Vagina (tissue), 2 donors: ENCODE results near the gene WIPF2. TPM values are rescaled to one million over a fixed set of nuclear protein-coding genes. Genes with fewer than 3 reads are reported as not detected.
"Not testable (repeated sequence)": the region's sequence is repeated elsewhere in the genome, so short reads cannot be mapped to it uniquely, and the experiment has no call there.

Experiments used
- DNase-seq, 2 donors: peaks; one replicate each; pipeline ENCODE4 v3.0.0-alpha.2; 2017; ENCODE audit errors: extremely low spot score in 2 of 2
- H3K27ac ChIP-seq: fragments of 200-600 bp; sonication (generic); one replicate; pipeline ENCODE4 v1.5.1; 2019
- H3K27me3 ChIP-seq: fragments of 200-600 bp; sonication (generic); one replicate; pipeline ENCODE4 v1.5.1; 2019
- H3K36me3 ChIP-seq, 2 donors: fragments of 200-600 bp; sonication (generic); one replicate each; pipeline ENCODE4 v1.5.1; 2017 to 2019
- H3K4me1 ChIP-seq: fragments of 200-600 bp; sonication (generic); one replicate; pipeline ENCODE4 v1.5.1; 2019
- H3K4me3 ChIP-seq, 2 donors: fragments of 200-600 bp; sonication (generic); 1 replicate in 1 of 2; 2 replicates in 1 of 2; pipeline ENCODE4 v1.5.1; 2016 to 2019
- H3K9me3 ChIP-seq: fragments of 200-600 bp; sonication (generic); one replicate; pipeline ENCODE4 v1.5.1; 2019
- POLR2A ChIP-seq, 2 donors: fragments of 450-650 bp; IDR thresholded peaks; one replicate each; pipeline ENCODE4 v1.6.1; 2017; ENCODE audit warnings: antibody characterized with exemption in 2 of 2, mild to moderate bottlenecking in 2 of 2, moderate library complexity in 2 of 2
- POLR2AphosphoS5 ChIP-seq, 2 donors: sonication (generic); formaldehyde crosslinking; IDR thresholded peaks; one replicate each; pipeline ENCODE4 v1.9.0; 2017; ENCODE audit warnings: antibody characterized with exemption in 2 of 2, mild to moderate bottlenecking in 2 of 2, low read depth in 1 of 2; ENCODE audit not compliant: insufficient read depth in 1 of 2
- intact Hi-C: fragments of 100-400 bp; cut with DNase I; formaldehyde crosslinking; loops from one replicate; pipeline ENCODE4 v1.15.1; 2023
- total RNA-seq: library from RNA; depleted of rRNA; stranded (reverse); fragments of >200 nt; gene quantifications from one replicate; pipeline ENCODE4 v1.2.3, GENCODE V29; 2016
- TF ChIP-seq, protein P1 (sequence below), 3 experiments: fragments of 450-650 bp in 2 of 3; fragments of 200-600 bp in 1 of 3; sonication (generic) in 1 of 3; IDR thresholded peaks; one replicate each; pipeline ENCODE4 v1.5.1; 2017 to 2019; ENCODE audit warnings: antibody characterized with exemption in 3 of 3, mild to moderate bottlenecking in 2 of 3, moderate library complexity in 2 of 3

Gene WIPF2
- total RNA-seq, 1 donor from 2014 or later: 10.6 TPM

DNA sequence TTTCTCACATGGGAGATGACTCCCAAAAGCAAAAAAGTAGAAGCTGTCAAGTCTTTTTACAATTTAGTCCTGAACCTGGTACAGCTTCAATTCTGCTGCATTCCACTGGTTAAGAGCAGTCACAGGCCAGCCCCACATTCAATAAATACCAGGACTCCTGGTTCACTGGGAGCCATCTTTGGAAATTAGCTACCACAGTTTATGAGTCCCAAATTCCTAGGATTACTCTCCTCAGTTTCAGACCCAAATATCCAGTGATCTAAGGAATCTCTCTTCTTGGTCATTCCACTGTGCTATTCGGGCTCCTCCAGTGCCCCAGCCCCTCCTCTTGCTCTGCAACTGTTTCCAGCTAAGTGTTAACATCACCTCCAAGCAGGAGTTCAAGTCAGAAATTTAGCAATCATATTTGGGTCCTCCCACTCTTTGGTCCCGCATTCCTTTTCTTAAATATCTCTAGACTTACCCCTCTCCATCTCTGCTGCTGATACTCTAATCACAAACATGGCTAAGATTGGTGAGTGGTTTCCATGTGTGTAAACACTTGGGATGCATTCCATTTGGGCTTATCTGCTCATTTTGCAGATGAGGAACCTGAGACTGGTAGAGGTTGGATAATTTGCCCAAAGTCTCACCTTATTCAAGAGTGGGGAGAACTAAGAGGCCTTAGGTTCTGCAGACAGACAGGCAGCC, 9.6 kb upstream of the WIPF2 start:
- DNase-seq: no peak
- Histone ChIP-seq H3K27me3 (no peaks in the 10 kb centered on the region), H3K4me3 (no peak overlapping the region), H3K36me3 (no peaks in the 10 kb centered on the region), H3K4me1 (no peaks in the 10 kb centered on the region), H3K9me3 (no peaks in the 10 kb centered on the region), H3K27ac (no peak overlapping the region)
- TF ChIP-seq POLR2AphosphoS5 (IDR thresholded peaks at IDR 0.05; ENCODE audit: insufficient read depth in 1 of 2, low read depth in 1 of 2) (no peak), POLR2A (IDR thresholded peaks at IDR 0.05) (no peak)
- TF ChIP-seq, protein P1, sequence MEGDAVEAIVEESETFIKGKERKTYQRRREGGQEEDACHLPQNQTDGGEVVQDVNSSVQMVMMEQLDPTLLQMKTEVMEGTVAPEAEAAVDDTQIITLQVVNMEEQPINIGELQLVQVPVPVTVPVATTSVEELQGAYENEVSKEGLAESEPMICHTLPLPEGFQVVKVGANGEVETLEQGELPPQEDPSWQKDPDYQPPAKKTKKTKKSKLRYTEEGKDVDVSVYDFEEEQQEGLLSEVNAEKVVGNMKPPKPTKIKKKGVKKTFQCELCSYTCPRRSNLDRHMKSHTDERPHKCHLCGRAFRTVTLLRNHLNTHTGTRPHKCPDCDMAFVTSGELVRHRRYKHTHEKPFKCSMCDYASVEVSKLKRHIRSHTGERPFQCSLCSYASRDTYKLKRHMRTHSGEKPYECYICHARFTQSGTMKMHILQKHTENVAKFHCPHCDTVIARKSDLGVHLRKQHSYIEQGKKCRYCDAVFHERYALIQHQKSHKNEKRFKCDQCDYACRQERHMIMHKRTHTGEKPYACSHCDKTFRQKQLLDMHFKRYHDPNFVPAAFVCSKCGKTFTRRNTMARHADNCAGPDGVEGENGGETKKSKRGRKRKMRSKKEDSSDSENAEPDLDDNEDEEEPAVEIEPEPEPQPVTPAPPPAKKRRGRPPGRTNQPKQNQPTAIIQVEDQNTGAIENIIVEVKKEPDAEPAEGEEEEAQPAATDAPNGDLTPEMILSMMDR (IDR thresholded peaks at IDR 0.05): no peak
- intact Hi-C loops: no loop called here

DNA sequence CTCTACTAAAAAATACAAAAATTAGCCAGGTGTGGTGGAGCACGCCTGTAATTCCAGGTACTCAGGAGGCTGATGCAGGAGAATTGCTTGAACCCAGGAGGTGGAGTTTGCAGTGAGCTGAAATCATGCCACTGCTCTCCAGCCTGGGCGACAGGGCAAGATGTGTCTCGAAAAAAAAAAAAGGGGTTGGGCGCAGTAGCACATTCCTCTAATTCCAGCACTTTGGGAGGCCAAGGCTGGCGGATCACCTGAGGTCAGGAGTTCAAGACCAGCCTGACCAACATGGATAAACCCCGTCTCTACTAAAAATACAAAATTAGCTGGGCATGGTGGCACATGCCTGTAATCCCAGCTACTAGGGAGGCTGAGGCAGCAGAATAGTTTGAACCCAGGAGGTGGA, 5.2 kb upstream of the WIPF2 start:
- intact Hi-C loops: not testable (repeated sequence)

DNA sequence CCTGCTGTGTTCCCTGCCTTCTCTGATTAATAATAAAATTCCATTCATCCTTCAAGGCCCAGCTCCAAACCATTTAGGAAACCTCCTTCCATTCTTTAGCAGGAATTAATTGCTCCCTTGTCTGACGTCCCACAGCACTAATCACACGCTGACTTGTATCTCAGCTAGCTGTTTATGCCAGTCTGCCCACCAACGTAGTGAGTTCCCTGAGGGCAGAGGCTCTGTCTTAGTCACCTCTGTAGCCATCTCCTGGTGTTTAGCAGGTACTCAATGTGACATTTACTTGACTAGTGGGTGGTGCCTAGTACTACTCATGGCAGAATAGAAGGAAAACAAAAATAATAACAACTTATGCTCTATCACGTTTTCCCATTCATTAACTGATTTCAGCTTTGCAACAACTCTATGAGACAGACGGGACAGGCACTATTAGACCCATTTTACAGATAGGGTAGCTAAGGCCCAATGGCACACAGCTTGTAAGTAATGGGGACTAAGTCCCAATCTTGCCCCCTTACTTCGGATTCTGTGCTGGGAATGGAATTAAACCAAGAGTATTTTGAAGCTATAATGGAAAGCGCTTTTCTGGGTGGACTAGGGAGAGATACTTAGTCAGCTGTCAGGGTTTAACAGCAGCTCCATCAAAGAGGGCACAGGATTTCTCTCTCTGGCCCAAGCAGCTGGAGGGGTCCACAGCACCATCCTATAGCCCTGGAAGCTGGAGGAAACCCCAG, 931 bp upstream of the WIPF2 start:
- Histone ChIP-seq H3K9me3 (no peaks in the 10 kb centered on the region), H3K4me3 (peak overlapping the region; percentile 60 to 76), H3K4me1 (peaks cover 20% of the 10 kb centered on the region), H3K27me3 (no peaks in the 10 kb centered on the region), H3K27ac (peak overlapping the region; percentile 82), H3K36me3 (no peaks in the 10 kb centered on the region)
- intact Hi-C loops: loop anchor here (5.0 kb wide), 1 partner anchor 69 kb away; the partner anchor contains the start of gene CDC6
- DNase-seq: no peak
- TF ChIP-seq, protein P1 (IDR thresholded peaks at IDR 0.05): no peak
- TF ChIP-seq POLR2AphosphoS5 (IDR thresholded peaks at IDR 0.05; ENCODE audit: insufficient read depth in 1 of 2, low read depth in 1 of 2) (no peak), POLR2A (IDR thresholded peaks at IDR 0.05) (no peak)

More for the DNA sequence above, 5.2 kb upstream of the WIPF2 start:
- not testable (repeated sequence) for H3K27me3 ChIP-seq, H3K9me3 ChIP-seq, H3K36me3 ChIP-seq, H3K4me3 ChIP-seq, H3K4me1 ChIP-seq, DNase-seq, H3K27ac ChIP-seq

DNA sequence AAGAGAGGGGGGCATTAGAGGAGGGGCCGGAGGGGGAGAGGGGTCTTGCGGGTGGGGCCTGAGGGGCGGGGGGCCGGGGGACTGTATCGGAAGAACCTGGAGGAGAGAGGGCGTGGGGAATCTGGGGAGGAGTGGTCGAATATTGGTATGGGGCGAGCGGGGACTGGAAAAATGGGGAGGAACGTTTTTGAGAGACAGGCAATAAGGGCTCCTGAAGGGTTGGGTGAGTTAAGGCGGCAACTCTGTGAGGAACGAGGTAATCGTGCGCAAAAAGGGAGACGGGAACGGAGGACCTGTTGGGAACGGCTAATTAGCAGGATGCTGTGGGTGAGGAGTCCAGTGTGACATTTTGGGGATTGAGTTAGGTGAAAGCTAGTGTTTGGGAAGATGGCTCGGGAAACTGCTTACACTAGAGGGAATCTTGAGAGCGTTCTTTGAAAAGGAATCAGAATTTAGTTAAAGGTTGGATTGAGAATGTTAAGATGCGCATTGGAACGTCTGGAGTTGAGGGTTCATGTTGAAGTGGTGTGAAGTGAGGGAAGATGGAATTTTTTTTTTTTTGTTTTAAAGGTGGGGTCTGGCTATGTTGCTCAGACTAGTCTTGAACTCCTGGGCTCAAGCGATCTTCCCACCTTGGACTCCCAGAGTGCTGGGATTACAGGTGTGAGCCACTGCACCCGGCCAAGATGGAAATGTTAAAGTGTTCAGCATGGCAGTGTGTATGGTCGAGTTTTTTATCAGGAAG, 662 bp downstream of the WIPF2 start:
- Histone ChIP-seq H3K36me3 (no peaks in the 10 kb centered on the region), H3K4me1 (peaks cover 34% of the 10 kb centered on the region), H3K27ac (peak overlapping the region; percentile 82), H3K4me3 (peak overlapping the region; percentile 60 to 76), H3K9me3 (no peaks in the 10 kb centered on the region), H3K27me3 (no peaks in the 10 kb centered on the region)
- TF ChIP-seq POLR2AphosphoS5 (IDR thresholded peaks at IDR 0.05; ENCODE audit: insufficient read depth in 1 of 2, low read depth in 1 of 2): no peak
- TF ChIP-seq, protein P1 (IDR thresholded peaks at IDR 0.05): no peak
- intact Hi-C loops: loop anchor here (5.0 kb wide), 1 partner anchor 68 kb away; the partner anchor contains the start of gene CDC6
- peak in 1 of 2 donors; percentile 88 for DNase-seq

DNA sequence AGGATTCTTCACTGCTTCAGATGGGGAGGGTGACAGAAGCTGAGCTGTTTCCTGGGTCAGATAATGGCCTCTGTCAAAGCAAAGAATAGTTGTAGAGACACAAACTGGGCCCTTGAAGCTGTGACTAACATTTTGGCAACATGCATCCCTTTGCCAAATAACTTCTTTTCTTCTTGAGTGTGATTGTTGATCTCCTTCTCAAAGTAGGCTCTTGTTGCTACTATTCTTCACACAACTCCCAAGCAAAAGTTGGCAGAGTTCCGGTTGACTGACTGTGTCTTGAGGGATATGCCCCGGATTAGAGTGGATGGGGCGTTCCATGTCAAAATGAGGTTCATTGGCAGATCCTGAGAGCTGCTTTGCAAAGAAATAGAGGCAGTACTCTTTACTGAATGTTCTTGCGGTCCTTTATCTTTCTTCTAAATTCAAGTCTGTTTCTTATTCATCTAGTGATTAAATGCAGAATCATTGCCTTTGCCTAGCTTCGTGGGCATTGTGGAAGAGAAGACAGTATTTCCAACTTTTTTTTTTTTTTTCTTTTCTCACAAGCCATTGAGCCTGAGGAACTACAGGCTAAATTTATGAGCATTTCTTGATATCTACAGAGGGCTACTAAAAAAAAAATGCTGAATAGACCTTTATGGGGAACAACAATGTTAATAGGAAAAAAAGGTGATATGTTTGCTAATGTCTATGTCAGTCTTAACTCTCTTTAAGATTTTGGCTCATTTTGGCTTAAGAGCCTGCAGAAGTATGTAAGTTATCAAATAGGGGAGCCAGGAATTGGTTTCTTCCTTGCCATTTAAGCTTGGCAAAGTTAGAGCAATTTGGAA, 5.8 kb downstream of the WIPF2 start:
- H3K4me3 ChIP-seq: no peak overlapping the region
- no peaks in the 10 kb centered on the region for H3K9me3 ChIP-seq
- peak overlapping the region; percentile 36 for H3K27ac ChIP-seq
- intact Hi-C loops: no loop called here
- DNase-seq: no peak
- no peaks in the 10 kb centered on the region for H3K27me3 ChIP-seq
- H3K36me3 ChIP-seq: no peaks in the 10 kb centered on the region
- TF ChIP-seq, protein P1 (IDR thresholded peaks at IDR 0.05): no peak
- H3K4me1 ChIP-seq: peaks cover 38% of the 10 kb centered on the region

- intact Hi-C loops, H3K4me3 ChIP-seq, H3K27me3 ChIP-seq, H3K27ac ChIP-seq, DNase-seq, H3K9me3 ChIP-seq: not testable (repeated sequence)
- H3K4me1 ChIP-seq: peaks cover 29% of the 10 kb centered on the region
- H3K36me3 ChIP-seq: peaks cover 0 to 16% of the 10 kb centered on the region in 2 donors
These were observed 10.0 kb downstream of the WIPF2 start for GRCh38 chr17:40229146-40229545.
